Left lung (tissue), 10 donors: ENCODE results near the gene CMSS1. TPM values are rescaled to one million over a fixed set of nuclear protein-coding genes. Genes with fewer than 3 reads are reported as not detected.
"Not testable (repeated sequence)": the region's sequence is repeated elsewhere in the genome, so short reads cannot be mapped to it uniquely, and the experiment has no call there.

Experiments
- ATAC-seq: fragments of 200-7000 bp; cut with Tn5 transposase; one replicate; pipeline ENCODE4 v1.9.1; 2020; ENCODE audit warnings: moderate library complexity
- DNase-seq, 4 donors: peaks; one replicate each; pipeline ENCODE4 v3.0.0-alpha.2; 2013 to 2020
- H3K27ac ChIP-seq, 2 donors: fragments of 200-600 bp; sonication (generic) in 1 of 2; one replicate each; pipeline versions ENCODE4 v1.5.0 to v1.8.0; 2020 to 2021
- H3K27me3 ChIP-seq, 2 donors: fragments of 200-600 bp; sonication (generic) in 1 of 2; one replicate each; pipeline versions ENCODE4 v1.5.0 to v1.8.0; 2020 to 2021
- H3K36me3 ChIP-seq, 2 donors: fragments of 200-600 bp; sonication (generic) in 1 of 2; one replicate each; pipeline versions ENCODE4 v1.5.0 to v1.8.0; 2020 to 2021
- H3K4me1 ChIP-seq, 2 donors: fragments of 200-600 bp; one replicate each; pipeline ENCODE4 v1.8.0; 2021
- H3K4me3 ChIP-seq, 2 donors: fragments of 200-600 bp; sonication (generic) in 1 of 2; one replicate each; pipeline versions ENCODE4 v1.5.0 to v1.8.0; 2020 to 2021; ENCODE audit warnings: mild to moderate bottlenecking in 1 of 2
- H3K9me3 ChIP-seq, 2 donors: fragments of 200-600 bp; sonication (generic) in 1 of 2; one replicate each; pipeline versions ENCODE4 v1.5.0 to v1.8.0; 2020 to 2021
- CTCF ChIP-seq, 2 donors: fragments of 200-600 bp; sonication (generic) in 1 of 2; IDR thresholded peaks; one replicate each; pipeline versions ENCODE4 v1.5.0 to v1.8.0; 2021; ENCODE audit warnings: antibody characterized with exemption in 2 of 2
- intact Hi-C, 2 donors: fragments of 100-400 bp; cut with DNase I; formaldehyde crosslinking; loops; one replicate each; pipeline versions ENCODE4 v1.11.2 to v1.14.2; 2022
- polyA plus RNA-seq, 6 donors: library from polyadenylated mRNA; unstranded; fragments of 120-200 nt; gene quantifications; one replicate each; pipeline ENCODE4 v1.2.1, GENCODE V29; 2013; ENCODE audit not compliant: insufficient read length in 6 of 6
- total RNA-seq, 2 donors: library from RNA; stranded (reverse); fragmentation: NEBNext Ultra II Directional; extraction: Animal tissue kit (Norgen Biotek cat#: 25700); gene quantifications; one replicate each; pipeline ENCODE4 v1.2.1, GENCODE V29; 2021
- donor health status: DM: no; HTN: yes; CAD: no.
- donor health status: DM: no; HTN: no; CAD: no.

The CMSS1 gene
- total and polyA plus RNA-seq, 8 donors: 13.4 to 51.0 (median 41.8) TPM

- H3K4me1 ChIP-seq: peaks cover 35 to 67% of the 10 kb centered on the region in 2 donors
- intact Hi-C loops: no loop called here
- H3K27ac ChIP-seq: peak overlapping the region in 1 of 2 donors; percentile 21
- no peaks in the 10 kb centered on the region for H3K27me3 ChIP-seq
- no peak for TF ChIP-seq CTCF (IDR thresholded peaks at IDR 0.05)
- no peaks in the 10 kb centered on the region for H3K9me3 ChIP-seq
- H3K4me3 ChIP-seq: no peak overlapping the region
- DNase-seq (no peak), ATAC-seq (peak; percentile 21)
- no peaks in the 10 kb centered on the region for H3K36me3 ChIP-seq
Observed at GRCh38 chr3:100044369-100044768, 226.7 kb downstream of the CMSS1 start.

GRCh38 chr3:100045696-100046095 lies 228.0 kb downstream of the CMSS1 start:
- Histone ChIP-seq H3K27ac (peak overlapping the region; percentile 16 to 54), H3K4me1 (peaks cover 32 to 57% of the 10 kb centered on the region in 2 donors), H3K27me3 (no peaks in the 10 kb centered on the region), H3K4me3 (no peak overlapping the region), H3K9me3 (no peaks in the 10 kb centered on the region), H3K36me3 (no peaks in the 10 kb centered on the region)
- TF ChIP-seq CTCF (IDR thresholded peaks at IDR 0.05): no peak
- peak in 3 of 4 donors; percentile 28 to 73 (median 53) for DNase-seq
- intact Hi-C loops: no loop called here
- peak; percentile 59 for ATAC-seq

GRCh38 chr3:100046986-100047385 lies 229.3 kb downstream of the CMSS1 start:
- no peak for TF ChIP-seq CTCF (IDR thresholded peaks at IDR 0.05)
- Histone ChIP-seq H3K9me3 (no peaks in the 10 kb centered on the region), H3K27ac (peak overlapping the region in 1 of 2 donors; percentile 39), H3K36me3 (no peaks in the 10 kb centered on the region), H3K4me3 (no peak overlapping the region), H3K4me1 (peaks cover 20 to 44% of the 10 kb centered on the region in 2 donors), H3K27me3 (no peaks in the 10 kb centered on the region)
- ATAC-seq (no peak), DNase-seq (no peak)
- intact Hi-C loops: no loop called here

- ATAC-seq (peak; percentile 58), DNase-seq (peak in 1 of 4 donors; percentile 38)
- no peaks in the 10 kb centered on the region for H3K27me3 ChIP-seq
- TF ChIP-seq CTCF (IDR thresholded peaks at IDR 0.05): no peak
- no peaks in the 10 kb centered on the region for H3K36me3 ChIP-seq
- intact Hi-C loops: no loop called here
- no peaks in the 10 kb centered on the region for H3K9me3 ChIP-seq
- H3K4me3 ChIP-seq: no peak overlapping the region
- peaks cover 17 to 44% of the 10 kb centered on the region in 2 donors for H3K4me1 ChIP-seq
- H3K27ac ChIP-seq: peak overlapping the region in 1 of 2 donors; percentile 39
Observed at GRCh38 chr3:100047455-100048141, 229.9 kb downstream of the CMSS1 start.

- no peak for DNase-seq
- Histone ChIP-seq H3K4me3 (no peak overlapping the region), H3K27me3 (no peaks in the 10 kb centered on the region), H3K36me3 (no peaks in the 10 kb centered on the region), H3K9me3 (no peaks in the 10 kb centered on the region), H3K27ac (peak overlapping the region in 1 of 2 donors; percentile 39), H3K4me1 (peaks cover 11 to 44% of the 10 kb centered on the region in 2 donors)
- ATAC-seq: no peak
- TF ChIP-seq CTCF (IDR thresholded peaks at IDR 0.05): no peak
- intact Hi-C loops: no loop called here
Observed at GRCh38 chr3:100048248-100048647, 230.6 kb downstream of the CMSS1 start.

- H3K36me3 ChIP-seq, ATAC-seq, DNase-seq, H3K27me3 ChIP-seq, H3K27ac ChIP-seq, H3K9me3 ChIP-seq, H3K4me3 ChIP-seq, intact Hi-C loops: not testable (repeated sequence)
- peaks cover 0 to 17% of the 10 kb centered on the region in 2 donors for H3K4me1 ChIP-seq
Observed at GRCh38 chr3:100051513-100051912, 233.9 kb downstream of the CMSS1 start.
